B cell (primary cell): ENCODE measurements around the gene XXYLT1. TPM values are rescaled to one million over a fixed set of nuclear protein-coding genes. Genes with fewer than 3 reads are reported as not detected.

Experiments used
- ATAC-seq: fragments of 200-7000 bp; cut with Tn5 transposase; one replicate; pipeline ENCODE4 v1.10.0; 2021; ENCODE audit warnings: low read depth, mild to moderate bottlenecking, moderate number of reproducible peaks, moderate library complexity
- CTCF ChIA-PET: fragments of 350-600 bp; sonication (Branson Sonifier 250); formaldehyde crosslinking; loops from one replicate; lab custom pipeline; 2021; ENCODE audit warnings: antibody characterized with exemption, inconsistent platforms; lab: Charles Lee
- POLR2A ChIA-PET: fragments of 350-600 bp; sonication (Branson Sonifier 250); formaldehyde crosslinking; loops from one replicate; lab custom pipeline; 2021; ENCODE audit warnings: antibody characterized with exemption; lab: Charles Lee
- DNase-seq: peaks from one replicate; pipeline ENCODE4 v3.0.0; 2013
- H2AFZ ChIP-seq: 2 replicates; pipeline ENCODE4 v1.6.1; 2012; ENCODE audit warnings: mild to moderate bottlenecking, low read depth, low read length; ENCODE audit not compliant: insufficient read depth, poor library complexity, severe bottlenecking
- H3K27ac ChIP-seq, 2 donors: 1 replicate in 1 of 2; 2 replicates in 1 of 2; pipeline ENCODE4 v1.5.1; 2012 to 2013; ENCODE audit warnings: low read length in 2 of 2, mild to moderate bottlenecking in 2 of 2, moderate library complexity in 1 of 2
- H3K27me3 ChIP-seq, 4 experiments: fragments of 200-600 bp in 1 of 4; sonication (generic) in 1 of 4; replicated peaks in 1 of 4; 1 replicate in 2 of 4; 2 replicates in 2 of 4; pipeline versions ENCODE4 v1.6.1 to v1.7.0; 2013 to 2016; ENCODE audit warnings: low read length in 3 of 4, mild to moderate bottlenecking in 2 of 4, mixed read lengths in 1 of 4, moderate library complexity in 1 of 4; ENCODE audit not compliant: insufficient read depth in 4 of 4, control insufficient read depth in 3 of 4; ENCODE audit errors: control extremely low read depth in 1 of 4
- H3K36me3 ChIP-seq, 2 experiments: replicated peaks in 1 of 2; 1 replicate in 1 of 2; 2 replicates in 1 of 2; pipeline versions ENCODE4 v1.6.1 to v1.7.1; 2013; ENCODE audit warnings: low read length in 1 of 2; ENCODE audit not compliant: insufficient read depth in 2 of 2, control insufficient read depth in 1 of 2; ENCODE audit errors: control extremely low read depth in 1 of 2, extremely low read depth in 1 of 2
- H3K4me1 ChIP-seq, 2 donors: fragments of 200-600 bp in 1 of 2; sonication (generic) in 1 of 2; 1 replicate in 1 of 2; 2 replicates in 1 of 2; pipeline versions ENCODE4 v1.5.1 to v1.6.1; 2013 to 2017; ENCODE audit warnings: low read length in 2 of 2; ENCODE audit not compliant: control insufficient read depth in 2 of 2, insufficient read depth in 2 of 2
- H3K4me2 ChIP-seq: replicated peaks from 2 replicates; pipeline ENCODE3; 2012; ENCODE audit warnings: mild to moderate bottlenecking, low read depth, low read length; ENCODE audit not compliant: poor library complexity, severe bottlenecking
- H3K4me3 ChIP-seq, 5 experiments: fragments of 200-600 bp in 1 of 5; sonication (generic) in 1 of 5; 1 replicate in 3 of 5; 2 replicates in 2 of 5; pipeline versions ENCODE4 v1.5.1 to v1.7.0; 2011 to 2016; ENCODE audit warnings: low read length in 4 of 5, mild to moderate bottlenecking in 4 of 5, low read depth in 2 of 5, control low read depth in 1 of 5, moderate library complexity in 1 of 5; ENCODE audit not compliant: insufficient read depth in 1 of 5; ENCODE audit errors: control extremely low read depth in 1 of 5, extremely low read depth in 1 of 5
- H3K79me2 ChIP-seq: fragments of 200-600 bp; sonication (generic); one replicate; pipeline ENCODE4 v1.6.0; 2016; ENCODE audit warnings: low read length; ENCODE audit not compliant: control insufficient read depth, insufficient read depth
- H3K9ac ChIP-seq: fragments of 200-600 bp; sonication (generic); 2 replicates; pipeline ENCODE4 v1.6.1; 2017; ENCODE audit warnings: mild to moderate bottlenecking, low read length, moderate library complexity
- H3K9me3 ChIP-seq, 3 donors: one replicate each; pipeline versions ENCODE4 v1.6.1 to v1.7.1; 2013; ENCODE audit warnings: low read length in 2 of 3; ENCODE audit not compliant: control insufficient read depth in 2 of 3, insufficient read depth in 1 of 3; ENCODE audit errors: control extremely low read depth in 1 of 3
- H4K20me1 ChIP-seq: 2 replicates; pipeline ENCODE4 v1.6.0; 2012; ENCODE audit warnings: mild to moderate bottlenecking, low read length; ENCODE audit not compliant: insufficient read depth, control insufficient read depth, poor library complexity, severe bottlenecking
- H3K27ac Mint-ChIP-seq: one replicate; pipeline ENCODE4 v1.8.0; 2021; ENCODE audit warnings: mixed read lengths
- H3K27me3 Mint-ChIP-seq: one replicate; pipeline ENCODE4 v1.8.0; 2021; ENCODE audit warnings: mixed read lengths
- H3K4me1 Mint-ChIP-seq: one replicate; pipeline ENCODE4 v1.8.0; 2021; ENCODE audit warnings: mixed read lengths
- H3K4me3 Mint-ChIP-seq: one replicate; pipeline ENCODE4 v1.8.0; 2021; ENCODE audit warnings: mixed read lengths
- H3K9me3 Mint-ChIP-seq: one replicate; pipeline ENCODE4 v1.8.0; 2022; ENCODE audit warnings: mixed read lengths; ENCODE audit not compliant: insufficient read depth
- EZH2 ChIP-seq: IDR thresholded peaks from 2 replicates; pipeline ENCODE4 v1.6.1; 2012; ENCODE audit warnings: borderline replicate concordance, low read depth, mild to moderate bottlenecking, moderate library complexity, low read length; ENCODE audit not compliant: insufficient read depth, poor library complexity, severe bottlenecking
- WGBS: methylation state at CpG from one replicate; pipeline ENCODE4 v1.1.5; 2013; ENCODE audit warnings: missing lambda C conversion rate; ENCODE audit not compliant: insufficient coverage; 5-methylcytosine and 5-hydroxymethylcytosine counted together
- intact Hi-C: fragments of 100-400 bp; cut with micrococcal nuclease; formaldehyde crosslinking; loops from one replicate; pipeline ENCODE4 v1.10.0; 2022
- polyA plus RNA-seq: library from polyadenylated mRNA; depleted of rRNA; stranded (reverse); fragments of >200 nt; gene quantifications from 2 replicates; pipeline ENCODE4 v1.2.3, GENCODE V29; 2012
- total RNA-seq, 2 donors: library from RNA; stranded (reverse); fragments of 120-200 nt in 1 of 2; gene quantifications; 1 replicate in 1 of 2; 2 replicates in 1 of 2; pipeline versions ENCODE4 v1.2.3 to v1.2.4, GENCODE V29; 2013 to 2022
- TF ChIP-seq, protein P1 (sequence below): fragments of 200-600 bp; IDR thresholded peaks from one replicate; pipeline ENCODE4 v1.8.0; 2022; ENCODE audit warnings: antibody characterized with exemption, mild to moderate bottlenecking

XXYLT1 gene
- total and polyA plus RNA-seq, 2 donors (not counting 1 experiment from before 2014, with no cell fraction given), result 2.6 to 11.2 TPM

DNA sequence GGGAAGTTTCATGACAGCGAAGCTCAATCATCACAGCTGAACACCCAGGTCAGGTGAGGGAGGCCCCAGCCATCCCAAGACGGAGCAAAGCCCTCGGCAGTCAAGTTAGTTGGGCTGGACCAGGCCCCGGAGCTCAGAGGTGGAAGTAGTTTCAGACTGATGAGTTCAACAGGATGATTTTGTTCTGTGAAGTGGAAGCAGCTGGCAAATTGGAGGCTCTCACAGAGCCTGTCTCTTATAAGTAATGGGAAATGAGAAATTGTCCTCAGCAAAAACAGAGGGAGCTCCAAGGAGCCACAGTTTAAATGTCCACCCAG, 245.1 kb downstream of the XXYLT1 start:
- ChIA-PET CTCF (no interaction called here), POLR2A (no interaction called here)
- Mint-ChIP-seq H3K4me3 (no peak overlapping the region), H3K27me3 (peaks cover 2% of the 10 kb centered on the region), H3K27ac (no peak overlapping the region), H3K9me3 (no peaks in the 10 kb centered on the region), H3K4me1 (peaks cover 4% of the 10 kb centered on the region)
- Histone ChIP-seq H3K36me3 (no peaks in the 10 kb centered on the region), H4K20me1 (no peaks in the 10 kb centered on the region), H3K27ac (no peak overlapping the region), H3K9me3 (no peaks in the 10 kb centered on the region), H3K9ac (no peak overlapping the region), H3K4me3 (no peak overlapping the region), H3K79me2 (no peaks in the 10 kb centered on the region), H3K27me3 (no peaks in the 10 kb centered on the region), H2AFZ (no peak overlapping the region), H3K4me2 (no peak overlapping the region), H3K4me1 (no peaks in the 10 kb centered on the region)
- no peak for ATAC-seq
- DNase-seq, result no peak
- 86% methylated on average over 4 of the region's 4 CpGs for WGBS
- TF ChIP-seq, protein P1, sequence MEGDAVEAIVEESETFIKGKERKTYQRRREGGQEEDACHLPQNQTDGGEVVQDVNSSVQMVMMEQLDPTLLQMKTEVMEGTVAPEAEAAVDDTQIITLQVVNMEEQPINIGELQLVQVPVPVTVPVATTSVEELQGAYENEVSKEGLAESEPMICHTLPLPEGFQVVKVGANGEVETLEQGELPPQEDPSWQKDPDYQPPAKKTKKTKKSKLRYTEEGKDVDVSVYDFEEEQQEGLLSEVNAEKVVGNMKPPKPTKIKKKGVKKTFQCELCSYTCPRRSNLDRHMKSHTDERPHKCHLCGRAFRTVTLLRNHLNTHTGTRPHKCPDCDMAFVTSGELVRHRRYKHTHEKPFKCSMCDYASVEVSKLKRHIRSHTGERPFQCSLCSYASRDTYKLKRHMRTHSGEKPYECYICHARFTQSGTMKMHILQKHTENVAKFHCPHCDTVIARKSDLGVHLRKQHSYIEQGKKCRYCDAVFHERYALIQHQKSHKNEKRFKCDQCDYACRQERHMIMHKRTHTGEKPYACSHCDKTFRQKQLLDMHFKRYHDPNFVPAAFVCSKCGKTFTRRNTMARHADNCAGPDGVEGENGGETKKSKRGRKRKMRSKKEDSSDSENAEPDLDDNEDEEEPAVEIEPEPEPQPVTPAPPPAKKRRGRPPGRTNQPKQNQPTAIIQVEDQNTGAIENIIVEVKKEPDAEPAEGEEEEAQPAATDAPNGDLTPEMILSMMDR, result no peak
- TF ChIP-seq EZH2, result no peak
- intact Hi-C loops, result no loop called here

DNA sequence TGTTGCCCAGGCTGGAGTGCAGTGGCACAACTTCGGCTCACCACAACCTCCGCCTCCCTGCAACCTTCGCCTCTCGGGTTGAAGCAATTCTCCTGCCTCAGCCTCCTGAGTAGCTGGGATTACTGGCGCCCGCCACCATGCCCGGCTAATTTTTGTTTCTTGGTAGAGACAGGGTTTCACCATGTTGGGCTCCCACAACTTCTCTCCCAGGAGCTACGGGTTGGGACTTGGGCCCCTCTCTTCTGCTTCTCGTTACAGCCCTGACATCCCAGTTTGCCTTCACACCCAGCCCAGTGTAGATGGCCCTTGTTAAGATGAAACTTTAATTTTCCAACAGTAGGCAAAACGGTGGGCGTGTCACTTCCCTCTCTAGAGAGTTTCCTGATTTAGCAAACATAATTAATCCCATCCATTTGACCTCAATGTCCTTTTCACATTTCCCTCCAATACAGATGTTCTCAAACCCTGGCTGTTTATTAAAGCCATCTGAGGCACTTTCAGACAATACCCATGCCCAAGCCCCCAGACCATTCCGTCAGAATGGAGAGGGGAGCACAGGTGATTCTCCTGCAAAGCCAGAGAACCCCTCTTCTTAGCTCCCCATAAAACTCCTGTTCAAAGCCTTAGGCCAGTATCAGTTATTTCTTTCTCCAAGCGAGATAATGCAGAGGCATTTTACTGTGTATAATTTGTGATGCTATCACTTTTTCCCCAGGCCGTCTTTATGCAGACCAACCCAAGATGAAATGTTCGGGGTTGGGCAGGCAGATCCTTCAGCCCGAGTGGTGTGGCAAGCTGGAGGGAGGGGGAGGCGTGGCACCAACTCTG, 245.7 kb downstream of the XXYLT1 start:
- H3K9ac ChIP-seq, result no peak overlapping the region
- ChIA-PET CTCF (no interaction called here), POLR2A (no interaction called here)
- no peak overlapping the region for H3K27ac ChIP-seq
- TF ChIP-seq, protein P1, result no peak
- H3K9me3 Mint-ChIP-seq, result peaks cover 2% of the 10 kb centered on the region
- no peak overlapping the region for H3K4me2 ChIP-seq
- no peaks in the 10 kb centered on the region for H3K4me1 ChIP-seq
- H3K27ac Mint-ChIP-seq, result no peak overlapping the region
- H3K27me3 ChIP-seq, result no peaks in the 10 kb centered on the region
- no peak for ATAC-seq
- H2AFZ ChIP-seq, result no peak overlapping the region
- intact Hi-C loops, result no loop called here
- H3K4me3 ChIP-seq, result no peak overlapping the region
- 92% methylated on average over 12 of the region's 17 CpGs for WGBS
- H3K4me1 Mint-ChIP-seq, result peaks cover 4% of the 10 kb centered on the region
- DNase-seq, result no peak
- no peaks in the 10 kb centered on the region for H3K36me3 ChIP-seq
- H3K27me3 Mint-ChIP-seq, result peaks cover 5% of the 10 kb centered on the region
- no peaks in the 10 kb centered on the region for H3K9me3 ChIP-seq
- no peaks in the 10 kb centered on the region for H3K79me2 ChIP-seq
- no peak overlapping the region for H3K4me3 Mint-ChIP-seq
- no peaks in the 10 kb centered on the region for H4K20me1 ChIP-seq
